Measurements from ENCODE around the gene NTRK1.

Gene NTRK1

GRCh38 chr1:156838972-156839371 lies 21.7 kb upstream of the NTRK1 start:
- DNase-seq (ENCODE audit: low read depth in 3 of 3), result no peak

GRCh38 chr1:156839426-156840109 lies 21.1 kb upstream of the NTRK1 start:
- DNase-seq (ENCODE audit: low read depth in 3 of 3), result no peak

GRCh38 chr1:156840186-156840897 lies 20.3 kb upstream of the NTRK1 start:
- DNase-seq (ENCODE audit: low read depth in 3 of 3), result no peak

- DNase-seq (ENCODE audit: low read depth in 3 of 3), result no peak
Measured at GRCh38 chr1:156840898-156841279, 19.8 kb upstream of the NTRK1 start.

- DNase-seq (ENCODE audit: low read depth in 3 of 3), result no peak
Measured at GRCh38 chr1:156841295-156841855, 19.3 kb upstream of the NTRK1 start.

GRCh38 chr1:156842618-156843300 lies 17.9 kb upstream of the NTRK1 start:
- DNase-seq (ENCODE audit: low read depth in 3 of 3), result no peak

GRCh38 chr1:156844102-156844501 lies 16.6 kb upstream of the NTRK1 start:
- DNase-seq (ENCODE audit: low read depth in 3 of 3), result no peak

GRCh38 chr1:156844638-156845037 lies 16.0 kb upstream of the NTRK1 start:
- no peak for DNase-seq (ENCODE audit: low read depth in 3 of 3)

GRCh38 chr1:156845055-156845952 lies 15.4 kb upstream of the NTRK1 start:
- no peak for DNase-seq (ENCODE audit: low read depth in 3 of 3)

- DNase-seq (ENCODE audit: low read depth in 3 of 3), result no peak
Measured at GRCh38 chr1:156845953-156846545, 14.6 kb upstream of the NTRK1 start.

- no peak for DNase-seq (ENCODE audit: low read depth in 3 of 3)
Measured at GRCh38 chr1:156846643-156847042, 14.0 kb upstream of the NTRK1 start.

- no peak for DNase-seq (ENCODE audit: low read depth in 3 of 3)
Measured at GRCh38 chr1:156847591-156848460, 12.8 kb upstream of the NTRK1 start.

GRCh38 chr1:156848461-156849150 lies 12.1 kb upstream of the NTRK1 start:
- peak in 2 of 3 experiments; percentile 29 to 32 for DNase-seq (ENCODE audit: low read depth in 3 of 3)

- DNase-seq (ENCODE audit: low read depth in 3 of 3), result no peak
Measured at GRCh38 chr1:156849151-156849496, 11.5 kb upstream of the NTRK1 start.

- DNase-seq (ENCODE audit: low read depth in 3 of 3), result no peak
Measured at GRCh38 chr1:156851779-156852417, 8.8 kb upstream of the NTRK1 start.

- no peak for DNase-seq (ENCODE audit: low read depth in 3 of 3)
Measured at GRCh38 chr1:156852418-156852874, 8.2 kb upstream of the NTRK1 start.

- DNase-seq (ENCODE audit: low read depth in 3 of 3), result no peak
Measured at GRCh38 chr1:156853761-156854160, 6.9 kb upstream of the NTRK1 start.

GRCh38 chr1:156854634-156855033 lies 6.0 kb upstream of the NTRK1 start:
- no peak for DNase-seq (ENCODE audit: low read depth in 3 of 3)

- DNase-seq (ENCODE audit: low read depth in 3 of 3), result no peak
Measured at GRCh38 chr1:156856282-156856785, 4.3 kb upstream of the NTRK1 start.

Data from stimulated activated CD4-positive, alpha-beta T cell treated with anti-CD3 and anti-CD28 coated beads, TNF-alpha, amount 100 ng/mL, for 4 hours (primary cell).